Stimulated activated CD4-positive, alpha-beta T cell treated with anti-CD3 and anti-CD28 coated beads, Interleukin-4, amount 100 ng/mL, for 1 hour (primary cell): Measurements from ENCODE around the gene ADGRA1.

Experiments used
- DNase-seq: peaks from one replicate; pipeline ENCODE4 v3.0.0-alpha.2; 2020

ADGRA1 gene

DNA sequence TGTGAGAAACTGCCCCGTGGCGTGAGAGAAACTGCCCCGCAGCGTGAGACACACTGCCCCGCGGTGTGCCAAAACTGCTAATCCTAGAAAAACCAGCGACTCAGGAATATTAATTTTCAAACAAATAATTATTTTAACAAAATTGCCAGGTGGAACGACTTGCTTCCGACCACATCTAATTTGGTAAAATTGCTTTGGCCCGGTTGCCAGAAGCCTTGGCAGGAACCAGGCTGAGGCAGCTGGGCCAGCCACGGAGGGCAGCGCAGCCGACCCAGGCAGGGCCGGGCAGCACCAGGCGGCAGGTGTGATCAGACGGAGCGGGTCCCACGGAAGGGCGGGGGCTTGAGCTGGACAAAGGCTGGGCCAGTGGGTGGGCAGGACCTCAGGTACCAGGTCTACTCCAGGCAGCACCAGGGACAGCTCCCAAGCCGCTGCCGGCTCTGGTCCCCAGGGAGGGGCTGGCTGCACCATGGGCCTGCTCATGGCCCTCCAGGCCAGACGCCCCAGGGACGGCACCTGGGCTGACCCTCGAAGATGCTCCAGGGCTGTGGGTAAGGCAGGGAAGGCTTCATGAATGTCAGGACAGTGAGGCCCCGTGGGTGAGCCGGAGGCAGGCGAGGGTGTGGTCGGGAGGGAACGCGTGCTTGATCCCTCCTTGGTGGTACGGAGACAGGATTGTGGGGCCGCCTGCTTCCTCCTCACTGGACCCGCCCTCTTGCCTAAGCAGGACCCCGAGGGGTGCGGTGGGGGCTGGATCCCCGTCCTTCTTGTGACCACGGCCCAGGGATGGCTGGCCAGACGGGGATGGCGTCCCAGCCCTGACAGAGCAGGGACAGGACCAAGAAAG lies 7.7 kb upstream of the ADGRA1 start:
- no peak for DNase-seq

DNA sequence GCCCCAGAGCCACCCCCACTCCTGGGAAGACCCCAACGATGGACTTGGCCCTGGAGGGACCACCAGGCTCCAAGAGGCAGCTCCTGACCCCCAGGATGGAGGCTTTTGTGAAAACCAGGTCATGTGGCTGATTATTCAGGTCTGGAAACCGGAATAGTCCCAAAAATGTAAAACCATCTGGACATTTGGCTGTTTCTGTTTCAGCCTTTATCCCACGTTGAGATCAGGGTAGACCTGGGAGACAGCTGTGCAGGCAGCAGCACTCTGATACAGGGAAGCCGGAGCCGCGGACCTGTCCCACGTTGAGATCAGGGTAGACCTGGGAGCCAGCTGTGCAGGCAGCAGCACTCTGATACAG lies 7.1 kb upstream of the ADGRA1 start:
- DNase-seq = no peak

DNA sequence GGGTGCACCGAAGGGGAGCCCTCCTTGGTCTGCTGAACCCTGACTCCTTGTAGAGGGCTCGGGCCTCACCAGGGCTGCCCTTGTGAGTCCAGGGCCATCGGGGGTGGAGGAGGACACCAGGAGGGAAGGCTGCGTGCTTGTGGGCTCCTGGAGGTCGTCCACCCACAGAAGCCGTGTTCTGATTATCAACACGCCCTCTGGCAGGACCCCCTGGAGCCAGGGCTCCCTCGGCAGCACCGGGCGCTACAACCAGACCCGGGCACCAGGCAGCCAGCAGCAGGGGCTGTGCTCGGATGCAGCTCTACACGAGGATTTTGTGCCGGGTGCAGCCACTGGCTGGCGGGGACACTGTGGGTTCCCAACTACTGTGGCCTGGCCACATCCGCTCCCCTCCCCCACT lies 6.1 kb upstream of the ADGRA1 start:
- no peak for DNase-seq

DNA sequence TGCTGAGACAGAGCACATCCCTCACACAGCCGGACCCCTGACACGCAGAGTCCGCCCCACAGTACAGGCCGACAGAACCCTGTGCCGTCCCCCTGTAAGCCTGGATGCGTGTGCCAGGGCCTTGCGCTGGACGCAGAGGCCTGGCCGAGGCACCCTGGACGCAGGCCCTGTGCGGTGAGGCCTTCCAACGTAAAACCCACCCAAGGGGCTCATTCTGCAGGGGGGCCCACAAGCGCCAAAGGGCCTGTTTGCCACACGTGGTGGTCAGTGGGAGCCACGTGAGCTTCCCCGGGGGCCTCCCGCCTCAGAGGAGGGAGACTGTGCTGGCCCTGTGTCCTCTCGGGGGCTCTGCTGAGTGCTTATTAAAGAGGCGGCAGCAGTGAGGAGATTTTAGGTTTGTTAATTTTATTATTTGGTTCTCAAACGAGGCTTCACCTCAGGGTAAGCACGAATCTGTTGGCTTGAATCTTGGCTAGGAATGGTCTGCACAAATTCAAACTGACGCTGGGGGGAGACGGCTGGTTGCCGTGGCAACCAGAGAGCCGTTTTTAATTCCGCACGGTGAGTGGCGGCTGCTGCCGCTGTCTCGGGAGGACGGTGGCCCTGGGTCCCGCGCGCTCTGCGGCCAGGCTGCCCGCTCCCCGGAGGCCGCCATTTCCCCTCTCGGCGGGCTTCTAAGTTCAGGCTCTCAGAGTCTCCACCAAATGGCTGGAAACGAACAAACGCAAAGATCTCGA lies 4.9 kb upstream of the ADGRA1 start:
- DNase-seq = no peak

DNA sequence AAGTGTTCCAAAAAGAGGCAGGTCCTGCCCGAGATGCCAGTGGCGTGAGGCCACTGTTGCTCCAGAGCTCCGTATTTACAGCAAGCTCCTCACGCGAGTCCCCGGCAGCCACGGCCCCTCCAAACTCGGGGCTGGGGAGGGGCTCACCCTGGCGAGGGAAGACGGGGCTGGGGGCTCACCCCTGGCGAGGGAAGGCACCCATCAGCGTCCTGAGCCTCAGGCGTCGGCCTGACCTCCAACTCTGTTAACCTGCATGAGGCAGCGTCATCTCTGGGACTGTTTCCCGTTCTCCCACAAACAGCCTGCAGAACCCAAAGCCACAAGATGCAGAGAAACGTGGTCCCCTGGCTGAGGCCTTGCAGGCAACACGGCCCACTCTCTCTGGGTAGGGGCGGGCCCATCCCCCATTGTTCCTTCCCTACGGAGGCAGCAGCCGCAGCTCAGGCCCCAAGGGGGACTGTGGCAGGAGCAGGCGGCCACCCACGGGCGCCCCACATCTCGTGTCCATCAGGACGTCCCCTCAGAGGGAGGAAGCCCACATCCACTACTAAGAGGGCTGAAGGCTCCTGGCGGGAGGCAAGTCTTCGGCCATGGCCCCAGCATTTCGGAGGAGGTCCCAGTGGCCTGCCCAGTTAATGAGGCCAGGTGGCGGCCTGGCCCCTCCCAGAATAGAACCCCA lies 4.2 kb upstream of the ADGRA1 start:
- no peak for DNase-seq

DNA sequence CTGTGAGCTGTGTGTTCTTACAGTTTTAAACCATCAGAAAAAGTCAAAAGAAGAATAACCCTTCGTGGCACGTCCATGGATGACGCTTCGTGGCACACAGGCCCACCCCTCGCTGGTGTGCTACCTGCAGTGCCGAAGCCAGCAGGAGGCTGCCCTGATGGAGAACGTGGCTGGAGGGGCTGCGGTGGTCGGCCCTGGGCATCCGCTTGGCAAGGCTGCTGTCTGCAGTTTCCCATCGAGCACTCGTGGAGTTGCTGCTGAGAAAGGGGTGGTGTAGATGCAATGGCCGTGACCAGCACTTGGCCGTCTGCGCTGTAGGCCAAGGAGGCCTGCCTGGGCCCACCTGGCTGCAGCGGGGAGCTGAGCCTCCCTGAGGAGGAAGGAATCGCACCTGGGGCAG lies 3.2 kb upstream of the ADGRA1 start:
- no peak for DNase-seq

DNA sequence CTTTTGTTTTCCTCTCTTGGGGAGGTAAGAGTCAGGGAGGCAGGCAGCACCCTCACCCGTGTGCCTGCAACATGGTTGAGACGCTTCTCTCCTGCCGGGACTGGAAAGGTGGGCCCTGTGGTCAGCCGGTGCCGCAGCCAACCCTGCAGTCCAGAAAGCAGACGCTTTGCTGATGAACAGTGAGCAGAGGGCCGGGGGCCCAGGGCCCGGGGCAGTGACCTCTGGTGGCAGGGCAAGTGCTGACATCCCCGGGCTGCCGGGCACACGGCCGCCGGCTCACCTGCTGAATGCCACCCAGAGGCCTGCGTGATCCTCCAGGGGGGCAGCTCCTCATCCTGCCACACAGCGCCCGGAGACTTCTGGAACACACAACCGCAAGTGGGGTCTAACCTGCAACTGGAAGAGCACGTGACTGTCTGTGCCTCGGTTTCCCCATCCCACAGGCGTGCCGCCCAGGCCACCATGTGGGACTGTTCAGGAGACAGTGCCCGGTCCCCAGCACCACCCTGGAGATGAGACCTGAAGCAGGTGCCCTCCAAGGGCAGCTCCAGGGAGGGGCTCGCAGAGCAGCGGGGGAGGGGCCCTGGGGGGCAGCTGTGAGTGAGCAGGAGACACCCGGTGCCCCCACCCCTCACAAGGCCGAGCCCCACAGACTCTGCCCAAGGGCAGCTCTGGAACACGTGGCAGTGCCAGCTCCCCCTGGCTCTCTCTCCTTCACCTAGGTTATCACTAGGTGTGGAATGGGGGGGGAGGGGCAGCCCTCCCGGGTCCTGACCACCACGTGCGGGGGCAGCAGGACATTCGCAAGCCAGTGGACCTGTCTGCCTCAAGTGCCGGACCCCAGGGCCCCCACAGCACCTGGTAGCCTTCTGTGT lies 2.2 kb upstream of the ADGRA1 start:
- DNase-seq = no peak

DNA sequence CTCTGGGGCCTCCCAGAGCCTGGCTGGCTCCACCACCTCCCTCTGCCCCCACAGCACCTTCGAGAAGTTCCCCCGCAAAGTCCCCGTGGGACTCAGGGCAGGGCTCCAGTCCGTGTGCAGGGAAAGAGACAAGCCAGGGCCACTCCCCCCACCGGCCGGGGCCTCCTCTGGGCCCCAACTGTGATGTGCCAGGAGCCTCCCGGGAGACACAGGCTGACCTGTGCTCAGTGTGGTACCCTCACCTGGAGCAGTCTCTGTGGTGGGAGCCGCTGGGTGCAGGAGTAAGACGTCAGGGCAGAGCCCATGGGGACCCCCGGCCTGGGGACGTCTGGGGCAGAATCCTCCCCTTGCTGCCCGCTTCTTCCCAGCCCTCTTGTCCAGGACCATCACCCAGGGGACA lies 1.5 kb upstream of the ADGRA1 start:
- DNase-seq = no peak

DNA sequence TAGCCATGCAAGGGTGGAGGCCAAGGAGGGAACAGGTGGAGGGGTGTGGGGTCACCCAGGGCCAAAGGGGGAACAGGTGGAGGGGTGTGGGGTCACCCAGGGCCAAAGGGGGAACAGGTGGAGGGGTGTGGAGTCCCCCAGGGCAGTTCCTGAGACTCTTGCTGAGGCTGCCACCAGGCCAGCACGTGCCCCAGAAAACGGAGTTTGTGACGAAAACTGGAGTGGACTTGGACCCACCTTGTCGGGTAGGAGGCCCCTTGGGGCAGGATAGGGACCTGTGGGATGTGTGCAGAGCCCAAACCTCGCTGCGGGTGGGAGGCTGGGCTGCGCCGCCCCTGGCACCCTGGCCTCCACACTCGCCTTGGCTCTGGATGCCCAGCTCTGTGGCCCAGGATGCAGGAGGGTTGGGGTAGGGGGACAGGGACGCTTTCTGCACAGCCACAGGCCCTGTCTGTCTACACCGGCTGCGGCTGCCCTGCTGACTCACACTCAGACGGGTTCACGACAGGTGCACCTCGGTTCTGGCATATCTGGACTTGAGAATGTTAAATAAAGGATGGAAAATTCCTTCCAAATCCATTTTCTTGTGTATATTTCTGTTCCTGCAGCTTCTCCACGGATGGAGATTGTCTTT lies 562 bp upstream of the ADGRA1 start:
- no peak for DNase-seq

DNA sequence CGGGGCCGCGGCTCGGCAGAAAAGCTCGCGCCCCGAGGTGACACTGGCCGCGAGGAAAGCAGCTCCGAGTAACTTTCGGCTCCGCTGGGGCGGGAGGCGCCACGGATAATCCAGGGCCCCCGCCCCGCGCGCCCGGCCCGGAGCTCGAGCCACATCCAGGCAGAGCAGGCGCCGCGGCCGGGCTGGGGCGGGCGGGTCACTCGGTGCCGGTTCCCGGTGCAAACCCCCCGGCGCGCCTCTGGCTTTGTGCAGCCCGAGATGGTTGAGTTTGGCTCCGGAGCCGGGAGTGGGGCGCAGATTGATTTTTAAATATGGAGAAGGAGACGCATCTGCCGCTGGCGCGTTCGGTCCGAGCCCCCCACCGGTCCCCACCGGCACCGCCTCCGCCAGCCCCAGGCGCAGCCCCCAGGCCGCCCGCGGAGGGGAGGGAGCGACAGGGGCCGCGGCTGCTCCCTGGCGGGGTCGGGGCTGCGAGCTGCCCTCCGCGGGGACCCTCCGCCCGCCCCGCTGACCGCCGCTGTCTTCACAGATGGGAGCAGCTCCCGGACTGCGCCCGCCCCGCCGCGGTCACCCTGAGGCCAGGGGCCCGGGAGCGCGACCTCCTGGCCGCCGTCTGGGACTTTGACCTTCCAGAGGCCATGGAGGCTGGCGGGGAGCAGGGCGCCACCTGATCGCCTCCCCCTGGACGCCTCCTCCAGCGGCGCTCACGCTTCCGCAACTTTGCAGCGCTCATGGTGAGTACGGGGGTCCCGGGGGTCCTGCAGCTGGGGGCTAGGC lies 643 bp downstream of the ADGRA1 start:
- no peak for DNase-seq

DNA sequence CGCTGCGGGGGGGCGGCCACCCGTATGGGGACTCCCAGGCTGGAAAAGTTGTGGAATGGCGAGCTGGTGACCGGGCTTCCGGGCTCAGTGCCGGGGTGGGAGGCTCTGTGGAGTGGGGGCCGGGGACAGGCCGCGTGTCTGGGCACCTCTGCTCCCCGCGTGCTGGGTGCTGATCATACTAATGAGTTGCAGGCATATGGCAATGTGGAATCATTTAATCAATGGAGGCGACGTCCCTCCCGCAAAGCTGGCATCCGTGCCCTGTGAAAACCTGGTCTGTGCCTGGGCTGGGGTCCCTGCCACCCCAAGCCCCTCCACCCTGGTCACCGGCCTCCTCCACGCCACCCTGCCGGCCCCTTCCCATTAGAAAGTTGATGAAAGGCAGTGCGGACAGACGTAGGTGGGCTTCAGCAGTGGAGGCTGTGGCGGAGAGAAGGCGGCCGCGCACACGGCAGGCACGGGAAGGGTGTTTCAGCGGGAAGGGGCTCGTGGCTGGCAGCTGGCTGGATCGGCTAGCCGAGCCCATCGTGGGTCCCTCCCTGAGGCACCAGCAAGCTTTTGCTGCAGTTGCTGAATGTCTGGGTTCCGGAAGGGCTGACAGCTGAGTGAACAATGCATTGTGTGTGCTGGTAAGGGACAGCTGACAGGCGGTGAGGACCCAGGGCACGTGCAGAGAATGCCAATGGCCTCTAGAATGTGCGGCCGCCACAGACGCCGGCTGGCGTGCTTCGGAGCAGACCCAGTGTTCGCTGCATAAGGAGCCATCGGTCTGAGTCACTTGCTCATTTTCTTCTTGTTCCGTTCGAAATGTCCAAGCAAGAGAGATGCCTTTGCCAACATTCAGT lies 1.5 kb downstream of the ADGRA1 start:
- no peak for DNase-seq

DNA sequence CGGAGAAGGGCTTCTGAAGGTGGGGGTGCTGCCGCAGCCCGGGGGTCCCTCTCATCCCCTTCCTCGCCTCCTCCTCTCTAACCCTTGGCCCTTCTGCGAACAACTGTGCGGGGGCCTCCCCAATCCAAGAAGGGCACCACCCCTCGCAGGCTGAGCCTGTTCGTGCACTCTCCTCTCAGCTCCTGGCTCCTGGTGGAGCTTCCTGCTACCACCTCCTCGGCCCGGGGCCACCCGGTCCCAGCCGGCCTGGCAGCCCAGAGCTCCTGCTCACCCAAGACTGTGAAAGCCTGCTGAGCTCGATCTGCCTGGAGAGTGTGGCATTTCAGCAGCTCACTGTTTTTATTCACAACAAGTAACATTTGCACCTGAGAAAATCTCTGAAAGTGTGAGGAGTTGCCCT lies 2.4 kb downstream of the ADGRA1 start:
- DNase-seq = no peak

DNA sequence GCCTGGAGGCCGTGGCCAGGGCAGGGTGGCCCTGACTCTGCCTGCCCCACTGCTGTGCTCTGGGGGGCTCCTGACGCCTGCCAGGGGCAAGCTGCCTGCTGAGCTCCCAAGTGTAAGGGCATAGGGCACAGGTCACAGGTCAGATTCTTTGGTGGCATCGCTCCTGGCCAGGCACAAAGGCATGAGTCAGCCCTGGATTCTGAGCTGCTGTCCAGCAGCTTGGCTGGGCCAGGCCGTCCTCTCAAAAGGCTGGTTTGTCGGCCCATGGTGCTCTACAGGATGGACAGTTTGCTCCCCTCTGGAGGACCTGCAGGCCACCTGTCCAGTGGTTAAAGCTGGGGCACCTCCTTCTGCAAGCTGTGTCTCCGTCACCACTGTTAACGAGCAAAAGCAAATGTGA lies 2.9 kb downstream of the ADGRA1 start:
- DNase-seq = no peak

DNA sequence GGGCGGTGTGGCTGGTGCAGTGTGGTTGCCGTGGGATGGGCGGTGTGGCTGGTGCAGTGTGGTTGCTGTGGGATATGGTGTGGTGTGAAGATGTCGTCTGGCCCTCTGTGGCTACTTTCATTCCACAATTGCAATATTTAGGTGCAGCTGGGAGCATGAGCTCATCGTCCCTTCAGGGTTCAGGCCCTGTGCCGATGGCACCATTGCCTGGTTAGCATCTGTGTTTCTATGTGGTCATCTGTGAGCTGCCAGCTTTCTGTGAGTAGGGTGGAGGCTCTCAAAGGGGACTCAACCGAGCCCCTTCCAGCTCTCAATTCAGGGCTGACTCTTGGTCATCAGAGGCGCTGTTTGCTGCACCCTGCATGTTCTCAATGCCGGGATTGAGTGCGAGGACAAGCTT lies 3.6 kb downstream of the ADGRA1 start:
- no peak for DNase-seq

DNA sequence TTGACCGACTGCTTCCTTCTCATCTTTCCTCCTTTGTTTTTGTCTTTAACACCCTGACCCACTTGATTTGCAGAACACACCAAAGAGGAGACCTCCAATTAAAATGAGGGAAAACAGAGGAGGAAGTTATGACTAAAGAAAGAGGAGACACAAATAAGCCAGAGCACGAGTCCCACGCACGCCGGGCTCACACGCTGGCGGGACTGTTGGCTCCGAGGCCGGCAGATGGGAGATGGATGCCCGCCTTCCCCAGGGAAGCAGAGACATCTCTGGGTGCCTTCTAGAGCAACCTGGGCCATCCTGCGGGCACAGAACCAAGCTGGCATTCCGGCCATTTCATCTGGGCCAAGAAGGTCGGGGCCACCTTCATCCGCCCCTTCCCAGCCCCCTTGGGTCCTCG lies 5.6 kb downstream of the ADGRA1 start:
- no peak for DNase-seq

DNA sequence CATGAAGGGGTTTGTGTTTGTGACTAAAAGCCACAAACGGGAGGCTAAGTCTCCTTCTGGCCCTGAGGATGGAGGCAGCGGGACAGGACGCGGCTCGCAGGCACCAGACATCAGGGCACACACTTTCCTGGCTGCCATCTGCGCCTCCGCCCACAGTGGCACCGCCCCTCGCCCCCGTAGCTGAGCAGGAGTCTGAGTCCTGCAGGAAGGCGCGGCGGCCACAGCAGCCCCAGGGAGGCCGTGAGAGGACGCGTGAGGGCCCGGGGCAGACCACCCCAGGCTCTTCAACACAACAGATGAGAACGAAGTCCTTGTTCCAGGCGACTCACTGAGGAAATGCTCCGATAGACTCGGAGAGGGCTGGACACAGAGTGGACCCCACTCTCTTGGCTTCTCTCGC lies 6.6 kb downstream of the ADGRA1 start:
- no peak for DNase-seq

DNA sequence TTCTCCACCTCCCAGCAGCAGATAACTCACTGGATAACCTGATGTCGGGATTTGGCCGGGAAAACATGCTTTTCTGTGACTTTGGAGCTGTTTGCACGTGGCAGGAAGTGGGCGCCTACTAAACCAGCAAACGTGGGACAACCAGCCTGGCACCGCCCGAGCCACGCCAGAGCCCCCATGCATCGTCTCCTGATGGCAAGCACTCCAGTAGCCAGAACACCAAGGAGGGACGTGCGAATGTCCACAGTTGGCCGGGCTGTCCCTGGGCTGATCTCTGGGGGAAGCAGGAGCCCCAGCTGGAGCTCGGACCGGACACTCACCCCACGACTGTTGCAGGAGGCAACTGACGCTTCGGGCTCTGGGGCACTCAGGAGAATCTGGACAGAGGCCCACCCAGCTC lies 7.1 kb downstream of the ADGRA1 start:
- DNase-seq = no peak

DNA sequence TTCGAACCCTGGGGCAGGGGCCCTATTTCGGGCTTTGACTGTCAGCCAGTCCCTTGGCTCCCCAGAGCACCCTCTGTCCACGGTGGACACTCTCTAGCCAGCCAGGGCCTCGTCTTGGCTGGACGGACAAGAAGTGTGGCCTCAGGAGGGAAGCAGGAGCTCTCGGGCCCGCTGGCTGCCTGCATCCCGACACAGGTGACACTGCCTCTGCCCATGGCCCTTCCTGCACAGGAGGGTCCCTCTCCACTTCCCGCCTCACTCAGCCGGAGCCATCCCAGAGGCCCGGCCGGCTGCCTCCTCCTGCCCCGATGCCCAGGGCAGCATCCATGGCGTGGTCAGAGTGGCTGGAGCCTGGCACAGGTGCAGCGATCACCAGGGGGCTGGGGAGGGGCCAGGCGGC lies 7.9 kb downstream of the ADGRA1 start:
- no peak for DNase-seq

DNA sequence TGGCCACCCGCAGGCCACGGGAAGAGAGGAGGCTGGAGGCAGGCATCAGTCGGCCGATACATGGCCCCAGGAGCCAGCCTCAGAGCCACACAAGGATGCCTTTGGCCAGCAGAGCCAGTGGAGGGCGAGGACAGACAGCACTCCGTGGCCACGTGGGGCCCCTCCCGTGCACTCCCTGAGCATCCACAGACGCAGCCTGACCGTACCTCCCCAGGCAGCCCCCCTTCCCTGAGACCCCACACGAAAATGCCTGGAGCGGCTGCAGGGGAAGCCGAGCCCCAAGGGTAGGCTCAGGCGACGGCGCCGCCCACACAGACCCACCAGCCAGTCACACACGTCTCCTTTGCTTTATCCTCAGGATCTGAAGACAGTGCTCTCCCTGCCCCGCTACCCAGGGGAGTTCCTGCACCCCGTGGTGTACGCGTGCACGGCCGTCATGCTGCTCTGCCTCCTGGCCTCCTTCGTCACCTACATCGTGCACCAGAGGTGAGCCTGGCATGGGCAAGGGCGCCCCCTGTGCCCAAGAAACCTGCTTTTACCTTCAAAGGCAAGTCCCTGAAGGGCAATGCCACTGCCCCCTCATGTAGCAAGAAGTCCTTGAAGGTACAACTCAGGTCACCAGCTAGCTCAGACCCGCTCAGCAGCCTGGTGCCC lies 9.0 kb downstream of the ADGRA1 start:
- no peak for DNase-seq

DNA sequence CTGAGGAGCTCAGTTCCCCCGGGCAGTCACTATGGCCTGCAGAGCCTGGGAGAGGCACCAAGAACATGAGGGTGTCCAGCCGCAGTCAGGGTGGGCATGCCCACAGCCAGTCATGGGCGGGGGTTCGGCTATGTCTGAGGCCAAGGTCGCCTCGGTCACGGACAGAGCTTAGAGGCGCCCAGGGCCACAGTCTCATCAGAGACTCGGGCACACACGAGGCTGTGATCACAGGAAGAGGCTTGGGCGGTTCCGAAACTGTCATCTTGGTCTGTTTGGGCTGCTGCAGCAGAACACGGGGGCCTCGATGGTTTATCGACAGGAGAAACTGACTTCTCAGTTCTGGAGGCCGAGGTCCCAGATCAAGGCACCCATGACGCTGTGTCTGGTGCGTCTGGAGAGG lies 9.7 kb downstream of the ADGRA1 start:
- no peak for DNase-seq
